Upper lobe of left lung (tissue), 6 donors: ENCODE measurements around the gene PLA2G5. TPM values are rescaled to one million over a fixed set of nuclear protein-coding genes. Genes with fewer than 3 reads are reported as not detected.
"Not testable (repeated sequence)": the region's sequence is repeated elsewhere in the genome, so short reads cannot be mapped to it uniquely, and the experiment has no call there.

Source experiments
- ATAC-seq, 2 donors: fragments of 200-7000 bp; cut with Tn5 transposase; one replicate each; pipeline ENCODE4 v1.9.1; 2022; ENCODE audit warnings: mild to moderate bottlenecking in 2 of 2, moderate library complexity in 2 of 2; ENCODE audit not compliant: low FRiP score in 2 of 2
- DNase-seq, 2 donors: peaks; one replicate each; pipeline ENCODE4 v3.0.0-alpha.2; 2019 to 2020
- H3K27ac ChIP-seq, 4 donors: fragments of 200-600 bp; sonication (generic); one replicate each; pipeline ENCODE4 v1.5.1; 2016 to 2019
- H3K27me3 ChIP-seq, 4 donors: fragments of 200-600 bp; sonication (generic); one replicate each; pipeline ENCODE4 v1.5.1; 2017 to 2019
- H3K36me3 ChIP-seq, 4 donors: fragments of 200-600 bp; sonication (generic); one replicate each; pipeline ENCODE4 v1.5.1; 2016 to 2019
- H3K4me1 ChIP-seq, 4 donors: fragments of 200-600 bp; sonication (generic); one replicate each; pipeline ENCODE4 v1.5.1; 2018 to 2019
- H3K4me3 ChIP-seq, 4 donors: fragments of 200-600 bp; sonication (generic); one replicate each; pipeline ENCODE4 v1.5.1; 2017 to 2019; ENCODE audit warnings: mild to moderate bottlenecking in 2 of 4, moderate library complexity in 1 of 4
- H3K9me3 ChIP-seq, 4 donors: fragments of 200-600 bp; sonication (generic); one replicate each; pipeline ENCODE4 v1.5.1; 2018 to 2019
- CTCF ChIP-seq, 6 experiments: fragments of 450-650 bp in 4 of 6; fragments of 200-600 bp in 2 of 6; sonication (generic) in 2 of 6; IDR thresholded peaks; one replicate each; pipeline ENCODE4 v1.5.1; 2016 to 2019; ENCODE audit warnings: antibody characterized with exemption in 6 of 6
- EP300 ChIP-seq, 4 donors: sonication (generic); formaldehyde crosslinking; IDR thresholded peaks; one replicate each; pipeline ENCODE4 v1.5.1; 2017; ENCODE audit warnings: antibody characterized with exemption in 4 of 4, control low read depth in 2 of 4
- POLR2A ChIP-seq, 4 donors: fragments of 450-650 bp; IDR thresholded peaks; one replicate each; pipeline ENCODE4 v1.5.1; 2016 to 2017; ENCODE audit warnings: antibody characterized with exemption in 4 of 4, mild to moderate bottlenecking in 2 of 4
- POLR2AphosphoS5 ChIP-seq, 2 donors: sonication (generic); formaldehyde crosslinking; IDR thresholded peaks; one replicate each; pipeline ENCODE4 v1.5.1; 2017; ENCODE audit warnings: antibody characterized with exemption in 2 of 2
- WGBS, 2 donors: methylation state at CpG; one replicate each; pipeline ENCODE4 v1.1.5; 2017 to 2018; 5-methylcytosine and 5-hydroxymethylcytosine counted together
- total RNA-seq, 6 donors: library from RNA; depleted of rRNA in 4 of 6; stranded (reverse); fragments of >200 nt in 4 of 6; gene quantifications; one replicate each; pipeline versions ENCODE4 v1.1.0 to v1.2.1, GENCODE V29; 2016 to 2021
- donor health status: DM: no; HTN: no; CAD: no; lungs with moderate emphysema.
- donor health status: DM: no; HTN: yes; CAD: no; lungs with severe emphysema.

PLA2G5 gene
- total RNA-seq, 6 donors from 2014 or later = 1.4 to 5.1 (median 3.1) TPM; not detected in 1

GRCh38 chr1:20037877-20038276 is 32.1 kb upstream of the PLA2G5 start:
- WGBS, 2 donors = 40 to 75% methylated on average over 1 of the region's 1 CpG
- DNase-seq = no peak
- TF ChIP-seq POLR2A (IDR thresholded peaks at IDR 0.05) (no peak), CTCF (IDR thresholded peaks at IDR 0.05) (no peak), EP300 (IDR thresholded peaks at IDR 0.05) (no peak), POLR2AphosphoS5 (IDR thresholded peaks at IDR 0.05) (no peak)

GRCh38 chr1:20047096-20047495 is 22.9 kb upstream of the PLA2G5 start:
- TF ChIP-seq POLR2AphosphoS5 (IDR thresholded peaks at IDR 0.05) = no peak
- no peak for TF ChIP-seq CTCF (IDR thresholded peaks at IDR 0.05)
- no peak for TF ChIP-seq EP300 (IDR thresholded peaks at IDR 0.05)
- TF ChIP-seq POLR2A (IDR thresholded peaks at IDR 0.05) = no peak
- 50 to 88% methylated on average over 1 of the region's 1 CpG for WGBS, 2 donors
- Histone ChIP-seq H3K4me1 (no peaks in the 10 kb centered on the region), H3K36me3 (no peaks in the 10 kb centered on the region), H3K27ac (no peak overlapping the region), H3K9me3 (peaks cover 2 to 7% (median 6%) of the 10 kb centered on the region in 4 donors), H3K4me3 (no peak overlapping the region), H3K27me3 (no peaks in the 10 kb centered on the region)
- DNase-seq (no peak), ATAC-seq (peak in 1 of 2 donors; percentile 10)

More at GRCh38 chr1:20037877-20038276, 32.1 kb upstream of the PLA2G5 start:
- no peak for ATAC-seq
- no peak overlapping the region for H3K4me3 ChIP-seq
- H3K36me3 ChIP-seq = no peaks in the 10 kb centered on the region
- no peaks in the 10 kb centered on the region for H3K4me1 ChIP-seq
- no peak overlapping the region for H3K27ac ChIP-seq
- H3K9me3 ChIP-seq = peaks cover 0 to 10% (median 5%) of the 10 kb centered on the region in 4 donors
- no peaks in the 10 kb centered on the region for H3K27me3 ChIP-seq

GRCh38 chr1:20048563-20048962 is 21.4 kb upstream of the PLA2G5 start:
- Histone ChIP-seq H3K27me3 (no peaks in the 10 kb centered on the region), H3K27ac (no peak overlapping the region), H3K4me3 (no peak overlapping the region), H3K36me3 (no peaks in the 10 kb centered on the region), H3K9me3 (peaks cover 2 to 11% (median 6%) of the 10 kb centered on the region in 4 donors), H3K4me1 (no peaks in the 10 kb centered on the region)
- DNase-seq (no peak), ATAC-seq (no peak)
- 65 to 76% methylated on average over 1 of the region's 1 CpG for WGBS, 2 donors
- TF ChIP-seq POLR2AphosphoS5 (IDR thresholded peaks at IDR 0.05) (no peak), EP300 (IDR thresholded peaks at IDR 0.05) (no peak), POLR2A (IDR thresholded peaks at IDR 0.05) (no peak), CTCF (IDR thresholded peaks at IDR 0.05) (no peak)

- H3K4me1 ChIP-seq, H3K27me3 ChIP-seq, H3K36me3 ChIP-seq, ATAC-seq, H3K4me3 ChIP-seq, H3K27ac ChIP-seq, DNase-seq: not testable (repeated sequence)
- WGBS, 2 donors = 91 to 93% methylated on average over 1 of the region's 1 CpG
- peaks cover 2 to 11% (median 6%) of the 10 kb centered on the region in 4 donors for H3K9me3 ChIP-seq
Measured at GRCh38 chr1:20049056-20049798, 20.8 kb upstream of the PLA2G5 start.

GRCh38 chr1:20051218-20051829 is 18.7 kb upstream of the PLA2G5 start:
- Histone ChIP-seq H3K27ac (no peak overlapping the region), H3K4me1 (no peaks in the 10 kb centered on the region), H3K4me3 (no peak overlapping the region), H3K27me3 (no peaks in the 10 kb centered on the region), H3K9me3 (peaks cover 2 to 11% (median 6%) of the 10 kb centered on the region in 4 donors), H3K36me3 (no peaks in the 10 kb centered on the region)
- TF ChIP-seq EP300 (IDR thresholded peaks at IDR 0.05) (no peak), POLR2A (IDR thresholded peaks at IDR 0.05) (no peak), POLR2AphosphoS5 (IDR thresholded peaks at IDR 0.05) (no peak), CTCF (IDR thresholded peaks at IDR 0.05) (no peak)
- DNase-seq = no peak
- no peak for ATAC-seq
